GM12801 (cell line): ENCODE data around the gene CASKIN2.

Experiments used
- TF ChIP-seq, protein P1 (sequence below): IDR thresholded peaks from one replicate; pipeline ENCODE4 v1.5.1; 2011; ENCODE audit warnings: control low read depth; ENCODE audit not compliant: insufficient read length; ENCODE audit errors: extremely low read depth

CASKIN2 gene

DNA sequence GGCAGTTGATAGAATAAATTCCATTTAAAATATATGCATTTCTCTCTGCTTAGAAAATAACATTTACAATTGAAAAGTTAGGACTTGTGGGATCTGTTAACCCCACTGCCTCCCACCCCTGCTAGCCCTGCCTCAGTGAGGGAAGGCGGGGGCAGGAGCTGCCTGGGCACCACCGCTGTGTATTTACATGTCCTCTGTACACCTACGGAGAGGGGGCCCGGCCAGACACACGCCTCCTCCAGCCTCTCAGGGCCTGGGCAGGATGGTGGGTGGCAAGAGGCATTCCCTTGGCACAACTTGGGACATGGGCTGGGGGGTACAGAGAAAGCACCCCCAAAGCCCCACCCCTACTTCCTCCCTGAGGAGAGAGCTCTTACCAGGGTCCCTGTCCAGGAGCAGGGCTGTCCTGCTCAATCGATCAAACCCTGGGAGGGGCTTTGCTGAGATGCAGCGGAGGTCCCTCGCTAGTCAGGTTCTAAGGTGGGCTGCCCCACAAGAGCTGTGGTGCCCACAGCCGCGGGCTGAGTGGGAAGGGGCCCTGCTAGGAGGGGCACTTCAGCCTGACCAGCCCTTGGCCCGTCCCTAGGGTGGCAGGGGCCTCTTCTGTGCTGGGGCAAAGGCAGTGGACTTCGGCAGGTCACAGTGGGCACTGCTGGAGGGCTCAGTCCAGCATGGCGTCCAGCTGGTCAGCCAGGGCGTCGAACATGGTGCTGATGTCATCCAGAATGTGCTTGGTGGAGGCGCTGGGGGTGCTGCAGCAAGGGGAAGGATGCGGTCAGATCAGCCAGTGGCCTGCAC is 14.7 kb downstream of the CASKIN2 start:
- TF ChIP-seq, protein P1, sequence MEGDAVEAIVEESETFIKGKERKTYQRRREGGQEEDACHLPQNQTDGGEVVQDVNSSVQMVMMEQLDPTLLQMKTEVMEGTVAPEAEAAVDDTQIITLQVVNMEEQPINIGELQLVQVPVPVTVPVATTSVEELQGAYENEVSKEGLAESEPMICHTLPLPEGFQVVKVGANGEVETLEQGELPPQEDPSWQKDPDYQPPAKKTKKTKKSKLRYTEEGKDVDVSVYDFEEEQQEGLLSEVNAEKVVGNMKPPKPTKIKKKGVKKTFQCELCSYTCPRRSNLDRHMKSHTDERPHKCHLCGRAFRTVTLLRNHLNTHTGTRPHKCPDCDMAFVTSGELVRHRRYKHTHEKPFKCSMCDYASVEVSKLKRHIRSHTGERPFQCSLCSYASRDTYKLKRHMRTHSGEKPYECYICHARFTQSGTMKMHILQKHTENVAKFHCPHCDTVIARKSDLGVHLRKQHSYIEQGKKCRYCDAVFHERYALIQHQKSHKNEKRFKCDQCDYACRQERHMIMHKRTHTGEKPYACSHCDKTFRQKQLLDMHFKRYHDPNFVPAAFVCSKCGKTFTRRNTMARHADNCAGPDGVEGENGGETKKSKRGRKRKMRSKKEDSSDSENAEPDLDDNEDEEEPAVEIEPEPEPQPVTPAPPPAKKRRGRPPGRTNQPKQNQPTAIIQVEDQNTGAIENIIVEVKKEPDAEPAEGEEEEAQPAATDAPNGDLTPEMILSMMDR, result no peak

GRCh38 chr17:75499313-75500022 is 15.9 kb downstream of the CASKIN2 start:
- TF ChIP-seq, protein P1, result no peak

DNA sequence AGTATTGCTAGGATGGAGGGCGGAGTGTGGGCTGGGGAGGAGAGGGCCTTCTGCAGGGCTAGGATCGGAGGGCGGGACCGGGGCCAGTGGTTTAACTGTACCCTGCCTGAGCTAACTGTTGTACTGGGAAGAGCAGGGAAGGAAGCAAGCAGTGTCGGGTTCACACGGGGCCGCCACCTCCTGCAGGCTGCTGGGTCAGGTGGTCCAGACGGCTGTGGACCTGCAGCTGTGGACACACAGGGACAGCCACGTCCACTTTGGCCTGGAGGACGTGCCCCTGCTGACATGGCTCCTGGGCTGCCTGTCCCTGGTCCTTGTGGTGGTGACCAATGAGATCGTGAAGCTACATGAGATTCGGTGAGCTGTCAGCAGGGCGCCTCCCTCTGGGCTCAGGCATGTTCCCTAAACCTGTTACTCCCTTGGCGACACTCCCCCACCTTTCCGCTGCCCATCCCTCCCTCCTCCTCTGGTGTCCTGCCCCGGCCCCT is 16.6 kb downstream of the CASKIN2 start:
- TF ChIP-seq, protein P1, result no peak

- TF ChIP-seq, protein P1, result no peak
Measured at GRCh38 chr17:75498039-75498725, 17.2 kb downstream of the CASKIN2 start.

DNA sequence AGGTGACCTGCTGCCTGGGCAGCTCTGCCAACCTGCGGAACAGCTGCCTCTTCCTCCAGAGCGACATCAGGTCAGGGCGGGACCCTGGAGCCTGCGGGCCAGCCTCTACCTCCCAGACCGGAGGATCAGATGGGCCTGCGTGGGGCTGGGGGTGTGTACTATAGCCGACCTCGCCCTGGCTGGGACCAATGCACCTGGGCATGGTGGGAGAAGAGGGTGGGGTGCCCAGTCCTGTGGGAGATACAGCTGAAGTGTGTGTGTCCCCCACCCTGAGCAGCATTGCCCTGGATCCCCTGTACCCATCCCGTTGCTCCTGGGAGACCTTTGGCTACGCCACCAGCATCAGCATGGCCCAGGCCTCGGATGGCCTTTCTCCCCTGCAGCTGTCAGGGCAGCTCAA is 19.3 kb downstream of the CASKIN2 start:
- TF ChIP-seq, protein P1, result no peak

- TF ChIP-seq, protein P1, result no peak
Measured at GRCh38 chr17:75494326-75494877, 20.9 kb downstream of the CASKIN2 start.

DNA sequence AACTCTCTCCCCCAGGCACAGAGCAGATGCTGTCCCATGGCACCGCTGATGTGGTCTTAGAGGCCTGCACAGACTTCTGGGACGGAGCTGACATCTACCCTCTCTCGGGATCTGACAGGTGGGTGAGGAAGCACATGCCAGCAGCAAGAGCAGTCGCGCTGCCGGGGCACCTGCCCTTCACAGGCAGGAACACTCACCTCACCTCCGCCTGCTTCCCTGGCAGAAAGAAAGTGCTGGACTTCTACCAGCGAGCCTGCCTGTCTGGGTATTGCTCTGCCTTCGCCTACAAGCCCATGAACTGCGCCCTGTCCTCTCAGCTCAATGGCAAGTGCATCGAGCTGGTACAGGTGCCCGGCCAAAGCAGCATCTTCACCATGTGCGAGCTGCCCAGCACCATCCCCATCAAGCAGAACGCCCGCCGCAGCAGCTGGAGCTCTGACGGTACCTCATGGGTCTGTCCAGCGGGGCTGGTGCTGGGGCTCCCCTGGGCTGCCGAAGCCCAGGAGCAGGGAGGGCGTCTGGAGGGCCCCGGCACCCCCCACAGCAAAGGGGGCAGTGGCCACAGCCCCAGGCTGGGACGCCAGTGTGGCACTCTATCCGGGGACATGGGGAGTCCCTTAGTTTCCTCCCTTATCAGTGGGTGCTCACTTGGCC is 21.7 kb downstream of the CASKIN2 start:
- TF ChIP-seq, protein P1, result no peak
